ENCODE measurements around the gene ZFP3. TPM values are rescaled to one million over a fixed set of nuclear protein-coding genes. Genes with fewer than 3 reads are reported as not detected.
"Not testable (repeated sequence)": the region's sequence is repeated elsewhere in the genome, so short reads cannot be mapped to it uniquely, and the experiment has no call there.

ZFP3 gene
- total and polyA plus RNA-seq, 7 donors: 3.7 to 12.3 (median 7.7) TPM

DNA sequence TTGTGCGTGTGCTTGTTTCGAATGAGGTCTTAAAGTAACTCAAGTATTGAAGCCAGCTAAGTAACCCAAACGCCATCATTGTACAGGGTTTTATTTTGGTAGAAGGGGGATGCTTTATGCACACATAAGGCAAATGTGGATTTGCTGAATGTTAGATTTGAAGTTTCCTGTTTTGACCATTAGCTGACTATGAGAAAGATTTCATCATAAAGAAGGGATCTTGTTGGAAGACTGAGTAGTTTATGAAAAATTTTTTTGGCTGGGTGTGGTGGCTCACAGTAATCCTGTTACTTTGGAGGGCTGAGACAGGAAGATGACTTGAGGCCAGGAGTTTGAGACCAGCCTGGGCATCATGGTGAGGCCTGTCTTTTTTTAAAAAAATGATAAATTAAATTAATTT lies 10.0 kb upstream of the ZFP3 start:
- TF ChIP-seq, protein P1, sequence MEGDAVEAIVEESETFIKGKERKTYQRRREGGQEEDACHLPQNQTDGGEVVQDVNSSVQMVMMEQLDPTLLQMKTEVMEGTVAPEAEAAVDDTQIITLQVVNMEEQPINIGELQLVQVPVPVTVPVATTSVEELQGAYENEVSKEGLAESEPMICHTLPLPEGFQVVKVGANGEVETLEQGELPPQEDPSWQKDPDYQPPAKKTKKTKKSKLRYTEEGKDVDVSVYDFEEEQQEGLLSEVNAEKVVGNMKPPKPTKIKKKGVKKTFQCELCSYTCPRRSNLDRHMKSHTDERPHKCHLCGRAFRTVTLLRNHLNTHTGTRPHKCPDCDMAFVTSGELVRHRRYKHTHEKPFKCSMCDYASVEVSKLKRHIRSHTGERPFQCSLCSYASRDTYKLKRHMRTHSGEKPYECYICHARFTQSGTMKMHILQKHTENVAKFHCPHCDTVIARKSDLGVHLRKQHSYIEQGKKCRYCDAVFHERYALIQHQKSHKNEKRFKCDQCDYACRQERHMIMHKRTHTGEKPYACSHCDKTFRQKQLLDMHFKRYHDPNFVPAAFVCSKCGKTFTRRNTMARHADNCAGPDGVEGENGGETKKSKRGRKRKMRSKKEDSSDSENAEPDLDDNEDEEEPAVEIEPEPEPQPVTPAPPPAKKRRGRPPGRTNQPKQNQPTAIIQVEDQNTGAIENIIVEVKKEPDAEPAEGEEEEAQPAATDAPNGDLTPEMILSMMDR (IDR thresholded peaks at IDR 0.05): no peak
- ATAC-seq: no peak
- WGBS, 3 donors: 88 to 96% (median 93%) methylated on average over 3 of the region's 3 CpGs
- Histone ChIP-seq H3K4me3 (no peak overlapping the region), H3K36me3 (ENCODE audit: insufficient read depth in 1 of 2, low read depth in 1 of 2) (no peaks in the 10 kb centered on the region), H3K4me1 (no peaks in the 10 kb centered on the region), H3K27me3 (ENCODE audit: insufficient read depth in 3 of 3, low read length in 2 of 3) (no peaks in the 10 kb centered on the region), H3K27ac (no peak overlapping the region), H3K9me3 (no peaks in the 10 kb centered on the region)
- no peak for DNase-seq
- intact Hi-C loops (cut with DNase I): no loop called here

DNA sequence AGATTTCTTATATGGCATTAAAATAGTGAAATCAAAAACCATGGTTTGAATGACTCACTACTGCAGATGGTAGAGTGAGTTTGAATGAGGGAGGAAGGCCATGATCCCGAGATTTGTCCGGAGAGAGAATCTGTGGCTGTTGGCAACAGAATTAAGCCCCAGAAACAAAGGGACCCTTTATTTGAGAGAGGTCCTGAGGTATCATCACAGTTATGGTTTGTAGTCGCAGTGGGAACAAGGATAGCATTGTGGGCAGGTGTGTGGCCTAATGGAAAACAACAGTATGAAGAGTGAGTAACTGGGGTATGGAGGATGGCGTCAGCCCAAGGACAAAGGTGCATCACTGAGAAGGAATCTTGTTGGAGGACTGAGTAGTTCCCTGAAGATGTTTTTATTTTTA lies 8.5 kb upstream of the ZFP3 start:
- Histone ChIP-seq H3K36me3 (ENCODE audit: insufficient read depth in 1 of 2, low read depth in 1 of 2) (no peaks in the 10 kb centered on the region), H3K4me1 (no peaks in the 10 kb centered on the region), H3K27me3 (ENCODE audit: insufficient read depth in 3 of 3, low read length in 2 of 3) (peaks cover 0 to 2% (median 0%) of the 10 kb centered on the region in 3 donors), H3K4me3 (no peak overlapping the region), H3K9me3 (no peaks in the 10 kb centered on the region), H3K27ac (no peak overlapping the region)
- WGBS, 3 donors: 50 to 60% (median 56%) methylated on average over 4 of the region's 4 CpGs
- no peak for DNase-seq
- intact Hi-C loops (cut with DNase I): no loop called here
- TF ChIP-seq, protein P1 (IDR thresholded peaks at IDR 0.05): no peak
- no peak for ATAC-seq

DNA sequence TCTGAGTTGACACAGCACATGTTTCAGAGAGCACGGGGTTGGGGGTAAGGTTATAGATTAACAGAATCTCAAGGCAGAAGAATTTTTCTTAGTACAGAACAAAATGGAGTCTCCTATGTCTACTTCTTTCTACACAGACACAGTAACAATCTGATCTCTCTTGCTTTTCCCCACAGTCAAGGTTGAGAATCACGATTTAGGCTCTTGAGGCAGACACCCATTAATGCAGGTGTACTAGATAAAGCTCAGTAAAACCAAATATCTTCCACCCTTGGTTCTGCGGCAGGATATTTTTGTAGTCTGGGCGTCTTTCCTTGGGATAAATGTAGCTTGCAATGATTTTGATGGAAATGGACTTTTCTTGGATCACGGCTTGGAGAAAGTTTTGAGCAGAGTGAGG lies 2.8 kb upstream of the ZFP3 start:
- ATAC-seq; H3K4me3 ChIP-seq; H3K27me3 ChIP-seq (ENCODE audit: insufficient read depth in 3 of 3, low read length in 2 of 3); H3K36me3 ChIP-seq (ENCODE audit: insufficient read depth in 1 of 2, low read depth in 1 of 2); H3K9me3 ChIP-seq; H3K4me1 ChIP-seq; DNase-seq; H3K27ac ChIP-seq: not testable (repeated sequence)
- intact Hi-C loops (cut with DNase I): loop anchor here in 1 of 2 donors (5.0 kb wide), 2 partner anchors 37 to 138 kb away; partner anchors contain the start of gene ZNF232
- WGBS, 3 donors: 86 to 93% (median 89%) methylated on average over 4 of the region's 5 CpGs

- Histone ChIP-seq H3K27ac (peak overlapping the region; percentile 95), H3K4me3 (peak overlapping the region; percentile 82), H3K36me3 (ENCODE audit: insufficient read depth in 1 of 2, low read depth in 1 of 2) (peaks cover 0 to 11% of the 10 kb centered on the region in 2 donors)
- not testable (repeated sequence) for ATAC-seq; H3K27me3 ChIP-seq (ENCODE audit: insufficient read depth in 3 of 3, low read length in 2 of 3); H3K9me3 ChIP-seq; H3K4me1 ChIP-seq
- WGBS, 3 donors: 97 to 98% (median 97%) methylated on average over 24 of the region's 24 CpGs
- intact Hi-C loops (cut with DNase I): loop anchor here in 1 of 2 donors (5.0 kb wide), 2 partner anchors 35 to 140 kb away; partner anchors contain the start of gene ZNF232
- peak in 1 of 2 donors; percentile 55 for DNase-seq
Observed at GRCh38 chr17:5077275-5077674, 992 bp upstream of the ZFP3 start.

DNA sequence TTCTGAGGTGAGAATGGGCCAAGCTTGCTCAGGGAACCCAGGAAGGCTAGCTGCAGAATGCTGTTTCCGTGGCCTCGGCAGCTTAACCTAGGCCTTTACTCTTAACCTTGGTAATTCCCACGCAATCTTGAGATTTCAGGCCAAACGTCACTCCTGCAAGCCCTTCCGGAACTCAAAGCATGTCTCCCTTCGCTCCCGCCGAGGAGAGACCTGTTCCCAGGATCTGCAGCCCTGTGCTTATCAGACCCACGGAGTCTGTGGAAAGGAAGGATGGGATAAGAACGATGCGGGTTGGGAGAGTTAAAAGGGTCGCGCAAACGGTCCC lies 524 bp upstream of the ZFP3 start:
- H3K27me3 ChIP-seq (ENCODE audit: insufficient read depth in 3 of 3, low read length in 2 of 3): peaks cover 0 to 2% (median 0%) of the 10 kb centered on the region in 3 donors
- TF ChIP-seq, protein P1 (IDR thresholded peaks at IDR 0.05): no peak
- WGBS, 3 donors: 9 to 12% (median 10%) methylated on average over 14 of the region's 14 CpGs
- peak overlapping the region; percentile 82 for H3K4me3 ChIP-seq
- no peaks in the 10 kb centered on the region for H3K9me3 ChIP-seq
- ATAC-seq: peak; percentile 11 to 34 (median 16)
- no peak for DNase-seq
- peaks cover under 1 to 11% of the 10 kb centered on the region in 2 donors for H3K36me3 ChIP-seq (ENCODE audit: insufficient read depth in 1 of 2, low read depth in 1 of 2)
- peak overlapping the region; percentile 95 for H3K27ac ChIP-seq
- H3K4me1 ChIP-seq: peaks cover 10% of the 10 kb centered on the region
- intact Hi-C loops (cut with DNase I): loop anchor here in 1 of 2 donors (5.0 kb wide), 2 partner anchors 35 to 140 kb away; partner anchors contain the start of gene ZNF232

GRCh38 chr17:5080591-5080990 lies 2.3 kb downstream of the ZFP3 start:
- no peak overlapping the region for H3K4me3 ChIP-seq
- no peak for DNase-seq
- H3K27ac ChIP-seq: no peak overlapping the region
- WGBS, 3 donors: 86 to 92% (median 86%) methylated on average over 3 of the region's 3 CpGs
- intact Hi-C loops (cut with DNase I): no loop called here
- TF ChIP-seq, protein P1 (IDR thresholded peaks at IDR 0.05): no peak
- H3K27me3 ChIP-seq (ENCODE audit: insufficient read depth in 3 of 3, low read length in 2 of 3): no peaks in the 10 kb centered on the region
- peaks cover 10% of the 10 kb centered on the region for H3K4me1 ChIP-seq
- peaks cover 3 to 13% of the 10 kb centered on the region in 2 donors for H3K36me3 ChIP-seq (ENCODE audit: insufficient read depth in 1 of 2, low read depth in 1 of 2)
- no peak for ATAC-seq
- peaks cover 11% of the 10 kb centered on the region for H3K9me3 ChIP-seq

Data from psoas muscle (tissue), 8 donors.